Inflammatory macrophage treated with lipopolysaccharide for 4 hours (primary cell): Measurements from ENCODE around the gene TNNT2.

ENCODE experiments used
- DNase-seq: peaks from one replicate; pipeline ENCODE4 v3.0.0-alpha.2; 2020

TNNT2 gene

GRCh38 chr1:201354901-201355295 lies 22.6 kb downstream of the TNNT2 start:
- no peak for DNase-seq

- no peak for DNase-seq
Observed at GRCh38 chr1:201354151-201354900, 23.2 kb downstream of the TNNT2 start.

- DNase-seq, result no peak
Observed at GRCh38 chr1:201353186-201353940, 24.1 kb downstream of the TNNT2 start.

- DNase-seq, result no peak
Observed at GRCh38 chr1:201351617-201352016, 25.9 kb downstream of the TNNT2 start.

GRCh38 chr1:201350884-201351283 lies 26.6 kb downstream of the TNNT2 start:
- no peak for DNase-seq

GRCh38 chr1:201350361-201350725 lies 27.1 kb downstream of the TNNT2 start:
- no peak for DNase-seq

- no peak for DNase-seq
Observed at GRCh38 chr1:201349092-201349491, 28.4 kb downstream of the TNNT2 start.

GRCh38 chr1:201348211-201348566 lies 29.3 kb downstream of the TNNT2 start:
- DNase-seq, result peak; percentile 53

GRCh38 chr1:201347498-201348210 lies 29.8 kb downstream of the TNNT2 start:
- DNase-seq, result no peak

GRCh38 chr1:201346987-201347386 lies 30.5 kb downstream of the TNNT2 start:
- no peak for DNase-seq

- peak; percentile 42 for DNase-seq
Observed at GRCh38 chr1:201346337-201346939, 31.0 kb downstream of the TNNT2 start.

- no peak for DNase-seq
Observed at GRCh38 chr1:201345081-201345355, 32.5 kb downstream of the TNNT2 start.

GRCh38 chr1:201344206-201345080 lies 33.0 kb downstream of the TNNT2 start:
- DNase-seq, result no peak

GRCh38 chr1:201341377-201341776 lies 36.1 kb downstream of the TNNT2 start:
- DNase-seq, result no peak

- no peak for DNase-seq
Observed at GRCh38 chr1:201336711-201337450, 40.6 kb downstream of the TNNT2 start.

- no peak for DNase-seq
Observed at GRCh38 chr1:201335901-201336300, 41.6 kb downstream of the TNNT2 start.

GRCh38 chr1:201335174-201335870 lies 42.2 kb downstream of the TNNT2 start:
- no peak for DNase-seq

- DNase-seq, result no peak
Observed at GRCh38 chr1:201334325-201335173, 42.9 kb downstream of the TNNT2 start.

- DNase-seq, result no peak
Observed at GRCh38 chr1:201332616-201333335, 44.7 kb downstream of the TNNT2 start.

- DNase-seq, result no peak
Observed at GRCh38 chr1:201332021-201332420, 45.5 kb downstream of the TNNT2 start.
